Right lobe of liver (tissue), 6 donors: ENCODE data around the gene GPR84. TPM values are rescaled to one million over a fixed set of nuclear protein-coding genes. Genes with fewer than 3 reads are reported as not detected.

Experiments used
- ATAC-seq, 4 donors: fragments of 200-7000 bp; cut with Tn5 transposase; one replicate each; pipeline ENCODE4 v1.9.1; 2020; ENCODE audit warnings: mild to moderate bottlenecking in 4 of 4, moderate library complexity in 4 of 4
- DNase-seq, 3 donors: peaks; one replicate each; pipeline ENCODE4 v3.0.0-alpha.2; 2020
- H3K27ac ChIP-seq, 3 donors: fragments of 200-600 bp; one replicate each; pipeline ENCODE4 v1.8.0; 2022
- H3K27me3 ChIP-seq, 2 donors: fragments of 200-600 bp; one replicate each; pipeline ENCODE4 v1.8.0; 2022
- H3K36me3 ChIP-seq, 4 donors: fragments of 200-600 bp; sonication (generic) in 1 of 4; one replicate each; pipeline versions ENCODE4 v1.5.1 to v1.8.0; 2017 to 2022; ENCODE audit warnings: control low read depth in 1 of 4
- H3K4me1 ChIP-seq, 4 donors: fragments of 200-600 bp; sonication (generic) in 1 of 4; one replicate each; pipeline versions ENCODE4 v1.5.1 to v1.8.0; 2017 to 2022; ENCODE audit warnings: control low read depth in 1 of 4
- H3K4me3 ChIP-seq, 3 donors: fragments of 200-600 bp; one replicate each; pipeline ENCODE4 v1.8.0; 2022
- H3K9me3 ChIP-seq, 4 donors: fragments of 200-600 bp; sonication (generic) in 1 of 4; one replicate each; pipeline versions ENCODE4 v1.5.1 to v1.8.0; 2017 to 2022; ENCODE audit warnings: control low read depth in 1 of 4
- CTCF ChIP-seq, 4 donors: fragments of 200-600 bp in 3 of 4; fragments of 450-650 bp in 1 of 4; IDR thresholded peaks; one replicate each; pipeline versions ENCODE4 v1.5.1 to v1.8.0; 2016 to 2022; ENCODE audit warnings: antibody characterized with exemption in 4 of 4, mild to moderate bottlenecking in 2 of 4
- POLR2A ChIP-seq: fragments of 450-650 bp; IDR thresholded peaks from one replicate; pipeline ENCODE4 v1.6.1; 2017; ENCODE audit warnings: antibody characterized with exemption, mild to moderate bottlenecking
- WGBS: methylation state at CpG from one replicate; pipeline ENCODE4 v1.1.6; 2018; ENCODE audit warnings: low coverage, low lambda C conversion rate; ENCODE audit not compliant: insufficient coverage; ENCODE audit errors: missing lambda C conversion rate; 5-methylcytosine and 5-hydroxymethylcytosine counted together
- intact Hi-C, 2 donors: fragments of 100-400 bp; cut with DNase I; formaldehyde crosslinking; loops; one replicate each; pipeline versions ENCODE4 v1.11.2 to v1.14.1; 2022
- long read RNA-seq: library from polyadenylated mRNA; unstranded; transcript quantifications from one replicate; pipeline ENCODE4 v2.0.0, GENCODE V29; 2019
- total RNA-seq, 6 experiments: library from RNA; depleted of rRNA in 2 of 6; stranded (reverse); fragments of >200 nt in 2 of 6; fragmentation: NEBNext Ultra II Directional in 3 of 6; extraction: Animal tissue kit (Norgen Biotek cat#: 25700) in 3 of 6; gene quantifications; one replicate each; pipeline versions ENCODE4 v1.1.0 to v1.2.4, GENCODE V29; 2016 to 2023
- donor health status: DM: no; HTN: yes; CAD: no.
- donor health status: DM: no; HTN: no; CAD: no.
- donor health status: DM: no; HTN: no; CAD: no.
- donor health status: DM: no; HTN: yes; CAD: no.
- donor health status: DM: no; HTN: yes; CAD: no.

Gene GPR84
- under 1 TPM in 1 of 6 experiments, not detected in 5; 0.35 TPM for total RNA-seq
- long read RNA-seq = 0 reads

- H3K27me3 ChIP-seq = no peaks in the 10 kb centered on the region
- no peak for TF ChIP-seq POLR2A
- TF ChIP-seq CTCF (IDR thresholded peaks at IDR 0.05) = no peak
- H3K4me3 ChIP-seq = no peak within 1 kb of the TSS
Observed at GRCh38 chr12:54364413-54364812, at the start of gene GPR84. TSS of gene GPR84 (minus strand) at chr12:54364486. CDS start at chr12:54363851, 635 bp downstream.

DNA sequence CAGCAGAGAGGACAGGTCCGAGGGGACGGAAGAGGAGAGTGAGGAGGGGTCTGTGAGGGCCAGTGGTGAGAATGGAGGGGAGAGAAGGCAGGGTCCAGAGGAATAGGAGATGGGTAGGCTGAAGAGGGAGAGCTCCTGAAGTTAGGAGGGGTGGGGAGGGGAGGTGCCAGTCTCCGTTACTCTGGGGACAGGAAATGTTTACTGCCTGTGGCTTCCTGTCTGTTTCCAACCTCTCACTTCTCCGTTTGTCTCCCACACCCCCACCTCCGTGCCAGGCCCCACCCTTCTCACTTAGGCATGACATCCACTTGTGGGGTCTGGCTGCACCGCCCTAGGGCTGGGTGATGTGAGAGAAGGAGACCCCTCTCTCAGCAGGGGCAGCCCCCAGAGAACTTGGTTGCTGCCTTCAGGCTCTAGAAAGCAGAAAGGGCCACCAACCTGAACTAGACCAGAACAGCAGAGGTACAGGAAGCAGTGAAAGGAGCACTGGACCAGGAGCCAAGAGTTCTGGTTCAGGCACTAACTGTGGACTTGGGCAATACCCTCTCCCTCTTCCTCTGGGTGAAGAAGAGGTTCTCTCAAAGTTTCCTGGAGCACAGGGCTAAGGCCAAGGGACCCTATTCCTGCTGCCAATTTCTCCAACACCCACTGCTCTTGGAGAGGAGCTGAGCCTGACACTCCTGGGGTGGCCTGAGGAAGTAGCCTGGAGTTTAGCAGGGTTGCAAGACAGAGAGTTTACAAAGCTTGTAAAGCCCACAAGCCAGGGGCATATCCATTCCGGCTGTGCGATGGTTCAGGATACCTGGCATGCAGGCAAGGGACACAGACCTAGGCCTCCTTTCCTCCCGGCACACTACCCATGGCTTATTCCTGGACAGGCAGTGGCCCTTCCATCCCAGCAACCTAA, 49.3 kb upstream of the GPR84 start:
- Histone ChIP-seq H3K27me3 (no peaks in the 10 kb centered on the region), H3K36me3 (peaks cover 0 to 16% (median 4%) of the 10 kb centered on the region in 4 donors), H3K27ac (peak overlapping the region; percentile 79 to 89 (median 80)), H3K4me3 (no peak overlapping the region), H3K9me3 (no peaks in the 10 kb centered on the region), H3K4me1 (peaks cover 0 to 49% (median 28%) of the 10 kb centered on the region in 4 donors)
- intact Hi-C loops = no loop called here
- peak; percentile 55 to 81 (median 73) for DNase-seq
- 20% methylated on average over 6 of the region's 9 CpGs for WGBS
- ATAC-seq = peak; percentile 5 to 32 (median 20)
- TF ChIP-seq POLR2A = no peak
- no peak for TF ChIP-seq CTCF (IDR thresholded peaks at IDR 0.05)

More at GRCh38 chr12:54364413-54364812, at the start of gene GPR84:
- intact Hi-C loops = loop anchor here (5.0 to 10.0 kb wide), 4 partner anchors 70 to 140 kb away; no protein-coding TSS in a partner anchor
- DNase-seq = no peak
- peak in 1 of 4 donors; percentile 7 for ATAC-seq
- Histone ChIP-seq H3K4me1 (peaks cover 0 to 7% (median 0%) of the 10 kb centered on the region in 4 donors), H3K9me3 (no peaks in the 10 kb centered on the region), H3K36me3 (no peaks in the 10 kb centered on the region), H3K27ac (no peak within 1 kb of the TSS)
- 51% methylated on average over 4 of the region's 4 CpGs for WGBS

DNA sequence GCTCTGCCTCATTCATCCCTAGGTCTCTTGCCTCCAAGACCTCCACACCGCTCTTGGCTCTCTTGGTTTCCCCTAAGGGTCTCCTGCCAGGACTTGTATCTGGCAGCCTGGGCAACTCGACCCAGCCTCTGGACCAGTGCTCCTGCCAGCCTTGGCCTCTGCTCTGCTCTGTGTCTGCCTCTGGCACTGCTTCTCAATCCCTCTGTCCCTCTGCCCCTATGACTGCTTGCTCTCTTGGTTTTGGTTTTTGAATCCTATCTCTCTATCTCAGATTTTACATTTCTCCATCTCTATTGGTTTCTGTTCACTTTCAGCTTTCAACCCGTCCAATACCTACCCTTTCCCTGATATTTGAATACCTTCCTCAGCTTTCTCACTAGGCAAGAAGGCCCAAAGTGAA, 48.5 kb upstream of the GPR84 start:
- Histone ChIP-seq H3K27me3 (no peaks in the 10 kb centered on the region), H3K27ac (peak overlapping the region; percentile 79 to 89 (median 80)), H3K4me3 (no peak overlapping the region), H3K36me3 (peaks cover 0 to 23% (median 8%) of the 10 kb centered on the region in 4 donors), H3K9me3 (no peaks in the 10 kb centered on the region), H3K4me1 (peaks cover 0 to 49% (median 28%) of the 10 kb centered on the region in 4 donors)
- DNase-seq (peak in 2 of 3 donors; percentile 70 to 82), ATAC-seq (peak in 3 of 4 donors; percentile 15 to 45 (median 31))
- TF ChIP-seq CTCF (IDR thresholded peaks at IDR 0.05) = no peak
- no peak for TF ChIP-seq POLR2A
- intact Hi-C loops = no loop called here
- WGBS = 19% methylated on average over 2 of the region's 3 CpGs

GRCh38 chr12:54412348-54412747, 48.1 kb upstream of the GPR84 start:
- Histone ChIP-seq H3K36me3 (peaks cover 0 to 28% (median 10%) of the 10 kb centered on the region in 4 donors), H3K27me3 (no peaks in the 10 kb centered on the region), H3K9me3 (no peaks in the 10 kb centered on the region), H3K27ac (peak overlapping the region; percentile 79 to 89 (median 80)), H3K4me3 (no peak overlapping the region), H3K4me1 (peaks cover 0 to 49% (median 28%) of the 10 kb centered on the region in 4 donors)
- ATAC-seq (no peak), DNase-seq (no peak)
- TF ChIP-seq POLR2A = no peak
- no peak for TF ChIP-seq CTCF (IDR thresholded peaks at IDR 0.05)
- intact Hi-C loops = no loop called here
- WGBS = 83% methylated on average over 1 of the region's 4 CpGs
